Liver (tissue), 3 donors: Measurements from ENCODE around the gene TOMM20.
"Not testable (repeated sequence)": the region's sequence is repeated elsewhere in the genome, so short reads cannot be mapped to it uniquely, and the experiment has no call there.

Experiments
- EGR1 ChIP-seq, 2 donors: IDR thresholded peaks; 2 replicates each; pipeline ENCODE4 v1.6.1; 2016 to 2018; ENCODE audit warnings: antibody characterized with exemption in 2 of 2, low read depth in 2 of 2
- HNF4A ChIP-seq, 2 donors: conservative IDR thresholded peaks; 2 replicates each; pipeline ENCODE4 v1.6.1; 2016; ENCODE audit warnings: antibody characterized with exemption in 2 of 2, mild to moderate bottlenecking in 2 of 2
- JUND ChIP-seq, 2 donors: IDR thresholded peaks; 2 replicates each; pipeline ENCODE4 v1.6.1; 2016; ENCODE audit warnings: antibody characterized with exemption in 2 of 2
- MAX ChIP-seq: IDR thresholded peaks from 2 replicates; pipeline ENCODE4 v1.6.1; 2016; ENCODE audit warnings: antibody characterized with exemption
- RAD21 ChIP-seq, 2 donors: IDR thresholded peaks; 2 replicates each; pipeline ENCODE4 v1.6.1; 2016; ENCODE audit warnings: antibody characterized with exemption in 2 of 2, mild to moderate bottlenecking in 2 of 2
- REST ChIP-seq: IDR thresholded peaks from 2 replicates; pipeline ENCODE4 v1.6.1; 2016; ENCODE audit warnings: antibody characterized with exemption, mild to moderate bottlenecking
- YY1 ChIP-seq: IDR thresholded peaks from 2 replicates; pipeline ENCODE4 v1.6.1; 2016; ENCODE audit warnings: antibody characterized with exemption, mild to moderate bottlenecking
- TF ChIP-seq, protein P1 (sequence below): fragments of 150-350 bp; IDR thresholded peaks from 2 replicates; pipeline ENCODE4 v1.5.1; 2017; ENCODE audit warnings: improper control_type of control experiment, low read depth, low read length; ENCODE audit not compliant: missing input control
- TF ChIP-seq, protein P2 (sequence below): IDR thresholded peaks from 2 replicates; pipeline ENCODE4 v1.6.1; 2016; ENCODE audit warnings: antibody characterized with exemption
- donor health status: healthy.
- donor health status: healthy.

GRCh38 chr1:235092045-235092406, 36.6 kb downstream of the TOMM20 start:
- not testable (repeated sequence) for TF ChIP-seq YY1; EGR1 (IDR thresholded peaks at IDR 0.05; ENCODE audit: low read depth in 2 of 2); RAD21 (IDR thresholded peaks at IDR 0.05); REST; MAX; HNF4A (conservative IDR thresholded peaks at IDR 0.05); JUND (IDR thresholded peaks at IDR 0.05)
- TF ChIP-seq, protein P1, sequence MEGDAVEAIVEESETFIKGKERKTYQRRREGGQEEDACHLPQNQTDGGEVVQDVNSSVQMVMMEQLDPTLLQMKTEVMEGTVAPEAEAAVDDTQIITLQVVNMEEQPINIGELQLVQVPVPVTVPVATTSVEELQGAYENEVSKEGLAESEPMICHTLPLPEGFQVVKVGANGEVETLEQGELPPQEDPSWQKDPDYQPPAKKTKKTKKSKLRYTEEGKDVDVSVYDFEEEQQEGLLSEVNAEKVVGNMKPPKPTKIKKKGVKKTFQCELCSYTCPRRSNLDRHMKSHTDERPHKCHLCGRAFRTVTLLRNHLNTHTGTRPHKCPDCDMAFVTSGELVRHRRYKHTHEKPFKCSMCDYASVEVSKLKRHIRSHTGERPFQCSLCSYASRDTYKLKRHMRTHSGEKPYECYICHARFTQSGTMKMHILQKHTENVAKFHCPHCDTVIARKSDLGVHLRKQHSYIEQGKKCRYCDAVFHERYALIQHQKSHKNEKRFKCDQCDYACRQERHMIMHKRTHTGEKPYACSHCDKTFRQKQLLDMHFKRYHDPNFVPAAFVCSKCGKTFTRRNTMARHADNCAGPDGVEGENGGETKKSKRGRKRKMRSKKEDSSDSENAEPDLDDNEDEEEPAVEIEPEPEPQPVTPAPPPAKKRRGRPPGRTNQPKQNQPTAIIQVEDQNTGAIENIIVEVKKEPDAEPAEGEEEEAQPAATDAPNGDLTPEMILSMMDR = not testable (repeated sequence)
- TF ChIP-seq, protein P2, sequence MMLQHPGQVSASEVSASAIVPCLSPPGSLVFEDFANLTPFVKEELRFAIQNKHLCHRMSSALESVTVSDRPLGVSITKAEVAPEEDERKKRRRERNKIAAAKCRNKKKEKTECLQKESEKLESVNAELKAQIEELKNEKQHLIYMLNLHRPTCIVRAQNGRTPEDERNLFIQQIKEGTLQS = not testable (repeated sequence)
